WERI-Rb-1 (cell line): ENCODE measurements around the gene KRTAP9-9.
"Not testable (repeated sequence)": the region's sequence is repeated elsewhere in the genome, so short reads cannot be mapped to it uniquely, and the experiment has no call there.

Source experiments
- DNase-seq: peaks from one replicate; pipeline ENCODE4 v3.0.0-alpha.2; 2020
- H3K27ac ChIP-seq: fragments of 250-450 bp; sonication (Bioruptor Pico); 2 replicates; pipeline ENCODE4 v1.5.1; 2020; ENCODE audit warnings: mild to moderate bottlenecking, moderate library complexity
- H3K27me3 ChIP-seq: fragments of 250-450 bp; sonication (Bioruptor Pico); 2 replicates; pipeline ENCODE4 v1.5.1; 2021; ENCODE audit warnings: mild to moderate bottlenecking, low read depth, moderate library complexity; ENCODE audit not compliant: insufficient read depth, severe bottlenecking
- H3K36me3 ChIP-seq: fragments of 250-450 bp; sonication (Bioruptor Pico); 2 replicates; pipeline ENCODE4 v1.5.1; 2020; ENCODE audit warnings: mild to moderate bottlenecking, moderate library complexity
- H3K4me3 ChIP-seq: 2 replicates; pipeline ENCODE4 v1.5.1; 2011; ENCODE audit warnings: low read depth, mild to moderate bottlenecking, control low read depth, low read length
- H3K9me3 ChIP-seq: fragments of 250-450 bp; sonication (Bioruptor Pico); 2 replicates; pipeline ENCODE4 v1.5.1; 2021; ENCODE audit warnings: mild to moderate bottlenecking, moderate library complexity; ENCODE audit not compliant: severe bottlenecking
- CTCF ChIP-seq: IDR thresholded peaks from 2 replicates; pipeline ENCODE4 v1.5.1; 2011; ENCODE audit warnings: low read depth, mild to moderate bottlenecking, control low read depth, inconsistent platforms, low read length

KRTAP9-9 gene

GRCh38 chr17:41255381-41256290, at the start of gene KRTAP9-9:
Gene KRTAP9-9 (plus strand): TSS chr17:41255384.
- H3K4me3 ChIP-seq, H3K9me3 ChIP-seq, DNase-seq, H3K36me3 ChIP-seq, H3K27ac ChIP-seq: not testable (repeated sequence)
- peaks cover 88% of the 10 kb centered on the region for H3K27me3 ChIP-seq

DNA sequence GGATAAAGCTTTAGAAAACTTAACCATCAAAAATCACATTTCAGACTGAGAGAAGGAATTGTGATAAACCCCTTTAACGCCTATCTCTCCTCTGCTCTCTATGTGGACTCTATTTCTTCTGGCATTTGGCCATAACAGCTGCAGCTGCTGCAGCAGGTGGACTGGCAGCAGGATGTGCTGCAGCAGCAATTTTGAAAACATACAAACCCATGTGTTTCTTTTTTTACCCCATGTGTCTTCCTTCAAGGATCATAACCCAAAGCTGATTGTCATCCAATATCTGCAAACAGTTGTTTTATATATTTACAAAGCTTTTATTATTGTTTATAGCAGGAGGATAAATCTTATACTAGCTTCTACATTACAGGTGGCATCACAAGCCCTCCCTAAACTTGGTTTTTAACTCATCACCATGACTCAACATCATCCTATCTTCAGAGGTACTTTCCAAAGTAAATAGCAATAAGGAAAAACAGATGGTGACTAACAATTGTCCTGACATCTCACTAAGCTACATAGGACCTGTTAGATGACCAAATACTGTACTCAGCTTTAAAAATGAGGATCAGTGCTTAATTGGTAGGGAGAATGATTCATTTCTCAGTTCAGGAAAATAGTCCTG, 43.2 kb upstream of the KRTAP9-9 start:
- Histone ChIP-seq H3K9me3 (peaks cover 11% of the 10 kb centered on the region), H3K4me3 (no peak overlapping the region), H3K27ac (no peak overlapping the region), H3K27me3 (peaks cover 99% of the 10 kb centered on the region), H3K36me3 (no peaks in the 10 kb centered on the region)
- no peak for DNase-seq
- TF ChIP-seq CTCF = no peak

GRCh38 chr17:41212524-41213169, 42.5 kb upstream of the KRTAP9-9 start:
- Histone ChIP-seq H3K27ac (no peak overlapping the region), H3K9me3 (peaks cover 7% of the 10 kb centered on the region), H3K27me3 (peaks cover 99% of the 10 kb centered on the region), H3K4me3 (no peak overlapping the region), H3K36me3 (no peaks in the 10 kb centered on the region)
- TF ChIP-seq CTCF = no peak
- no peak for DNase-seq

- no peaks in the 10 kb centered on the region for H3K36me3 ChIP-seq
- no peak for DNase-seq
- peaks cover 12% of the 10 kb centered on the region for H3K9me3 ChIP-seq
- H3K4me3 ChIP-seq = no peak overlapping the region
- no peak overlapping the region for H3K27ac ChIP-seq
- no peak for TF ChIP-seq CTCF
- peaks cover 99% of the 10 kb centered on the region for H3K27me3 ChIP-seq
Measured at GRCh38 chr17:41215681-41216080, 39.5 kb upstream of the KRTAP9-9 start.

GRCh38 chr17:41223821-41224220, 31.4 kb upstream of the KRTAP9-9 start:
- H3K4me3 ChIP-seq = no peak overlapping the region
- no peaks in the 10 kb centered on the region for H3K36me3 ChIP-seq
- H3K27me3 ChIP-seq = peaks cover 73% of the 10 kb centered on the region
- no peak for DNase-seq
- H3K9me3 ChIP-seq = peaks cover 5% of the 10 kb centered on the region
- no peak for TF ChIP-seq CTCF
- H3K27ac ChIP-seq = no peak overlapping the region

DNA sequence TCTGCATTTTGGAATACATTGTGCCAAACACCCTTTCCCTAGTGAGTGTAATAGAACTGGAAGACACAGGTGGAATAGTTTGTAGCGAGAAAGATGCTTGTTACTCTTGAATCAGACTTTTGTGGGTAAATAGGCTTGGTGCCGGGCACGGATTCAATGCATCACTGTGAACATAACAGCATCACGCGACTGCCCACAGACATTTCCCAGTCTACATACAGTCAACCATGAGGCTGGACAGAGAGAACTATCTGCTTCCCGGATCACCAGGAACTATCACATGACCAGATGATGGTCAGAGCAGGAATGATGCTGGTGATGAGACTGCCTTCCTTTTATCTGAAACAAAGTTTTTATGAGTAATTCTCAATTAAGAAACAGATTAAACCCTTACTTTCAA, 29.1 kb upstream of the KRTAP9-9 start:
- H3K9me3 ChIP-seq = no peaks in the 10 kb centered on the region
- H3K27ac ChIP-seq = no peak overlapping the region
- H3K4me3 ChIP-seq = no peak overlapping the region
- H3K27me3 ChIP-seq = peaks cover 73% of the 10 kb centered on the region
- no peak for DNase-seq
- H3K36me3 ChIP-seq = no peaks in the 10 kb centered on the region
- TF ChIP-seq CTCF = no peak

DNA sequence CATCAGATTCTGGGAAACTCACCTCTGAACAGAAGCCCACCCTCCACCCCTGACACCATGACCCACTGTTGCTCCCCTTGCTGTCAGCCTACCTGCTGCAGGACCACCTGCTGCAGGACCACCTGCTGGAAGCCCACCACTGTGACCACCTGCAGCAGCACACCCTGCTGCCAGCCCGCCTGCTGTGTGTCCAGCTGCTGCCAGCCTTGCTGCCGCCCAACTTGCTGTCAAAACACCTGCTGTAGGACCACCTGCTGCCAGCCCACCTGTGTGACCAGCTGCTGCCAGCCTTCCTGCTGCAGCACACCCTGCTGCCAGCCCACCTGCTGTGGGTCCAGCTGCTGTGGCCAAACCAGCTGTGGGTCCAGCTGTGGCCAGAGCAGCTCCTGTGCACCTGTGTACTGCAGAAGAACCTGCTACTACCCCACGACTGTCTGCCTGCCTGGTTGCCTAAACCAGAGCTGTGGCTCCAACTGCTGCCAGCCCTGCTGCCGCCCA, 28.5 kb upstream of the KRTAP9-9 start, which contains the start of gene KRTAP9-2:
Gene KRTAP9-2, plus strand, starts transcription at position 51 of the 498 bp plus-strand sequence. Its CDS starts 7 bp downstream, at position 58.
- H3K9me3 ChIP-seq, H3K4me3 ChIP-seq, H3K36me3 ChIP-seq, DNase-seq, H3K27ac ChIP-seq: not testable (repeated sequence)
- H3K27me3 ChIP-seq = peaks cover 73% of the 10 kb centered on the region
